Measurements from ENCODE around the gene TGFBR3. TPM values are rescaled to one million over a fixed set of nuclear protein-coding genes. Genes with fewer than 3 reads are reported as not detected.

TGFBR3 gene
- total RNA-seq, 1 donor from 2014 or later: 2.5 TPM

GRCh38 chr1:91763252-91763651, 122.7 kb downstream of the TGFBR3 start:
- Mint-ChIP-seq H3K27me3 (ENCODE audit: low read depth, unreplicated experiment) (peaks cover 6% of the 10 kb centered on the region), H3K4me1 (ENCODE audit: low read depth, unreplicated experiment) (peaks cover 4% of the 10 kb centered on the region), H3K9me3 (ENCODE audit: unreplicated experiment) (no peaks in the 10 kb centered on the region), H3K36me3 (ENCODE audit: low read depth, unreplicated experiment) (no peaks in the 10 kb centered on the region), H3K4me3 (ENCODE audit: unreplicated experiment) (no peak overlapping the region), H3K27ac (ENCODE audit: unreplicated experiment) (no peak overlapping the region)
- Histone ChIP-seq H3K9ac (ENCODE audit: low read length) (no peak overlapping the region), H3K79me2 (ENCODE audit: insufficient read depth, low read length) (no peaks in the 10 kb centered on the region), H2AFZ (ENCODE audit: low read depth, low read length) (no peak overlapping the region), H3K4me1 (ENCODE audit: insufficient read depth, low read length) (no peaks in the 10 kb centered on the region), H3K27me3 (ENCODE audit: insufficient read depth, low read length) (no peaks in the 10 kb centered on the region), H3K36me3 (ENCODE audit: insufficient read depth, low read length) (no peaks in the 10 kb centered on the region), H3K4me2 (ENCODE audit: low read length) (no peak overlapping the region), H3K27ac (ENCODE audit: low read depth, low read length) (no peak overlapping the region), H3K4me3 (ENCODE audit: insufficient read depth, low read depth, low read length) (no peak overlapping the region), H3K9me3 (ENCODE audit: insufficient read depth, low read depth, low read length) (no peaks in the 10 kb centered on the region), H4K20me1 (ENCODE audit: insufficient read depth, low read length) (no peaks in the 10 kb centered on the region)
- TF ChIP-seq CTCF (IDR thresholded peaks at IDR 0.05; ENCODE audit: insufficient read depth, low read depth, low read length) (no peak), EZH2 (IDR thresholded peaks at IDR 0.05; ENCODE audit: insufficient read depth, low read length) (no peak)
- FAIRE-seq (no peak), DNase-seq (ENCODE audit: low read depth) (no peak)

- H3K9ac ChIP-seq (ENCODE audit: low read length): no peak overlapping the region
- Mint-ChIP-seq H3K27me3 (ENCODE audit: low read depth, unreplicated experiment) (peaks cover 6% of the 10 kb centered on the region), H3K36me3 (ENCODE audit: low read depth, unreplicated experiment) (no peaks in the 10 kb centered on the region), H3K4me3 (ENCODE audit: unreplicated experiment) (no peak overlapping the region), H3K9me3 (ENCODE audit: unreplicated experiment) (no peaks in the 10 kb centered on the region), H3K4me1 (ENCODE audit: low read depth, unreplicated experiment) (peaks cover 4% of the 10 kb centered on the region), H3K27ac (ENCODE audit: unreplicated experiment) (no peak overlapping the region)
- FAIRE-seq: no peak
- TF ChIP-seq CTCF (IDR thresholded peaks at IDR 0.05; ENCODE audit: insufficient read depth, low read depth, low read length) (no peak), EZH2 (IDR thresholded peaks at IDR 0.05; ENCODE audit: insufficient read depth, low read length) (no peak)
- no peaks in the 10 kb centered on the region for H3K36me3 ChIP-seq (ENCODE audit: insufficient read depth, low read length)
- no peaks in the 10 kb centered on the region for H3K4me1 ChIP-seq (ENCODE audit: insufficient read depth, low read length)
- H4K20me1 ChIP-seq (ENCODE audit: insufficient read depth, low read length): no peaks in the 10 kb centered on the region
- H3K79me2 ChIP-seq (ENCODE audit: insufficient read depth, low read length): no peaks in the 10 kb centered on the region
- no peak overlapping the region for H3K4me2 ChIP-seq (ENCODE audit: low read length)
- H2AFZ ChIP-seq (ENCODE audit: low read depth, low read length): no peak overlapping the region
- no peak overlapping the region for H3K4me3 ChIP-seq (ENCODE audit: insufficient read depth, low read depth, low read length)
- H3K27me3 ChIP-seq (ENCODE audit: insufficient read depth, low read length): no peaks in the 10 kb centered on the region
- H3K9me3 ChIP-seq (ENCODE audit: insufficient read depth, low read depth, low read length): no peaks in the 10 kb centered on the region
- H3K27ac ChIP-seq (ENCODE audit: low read depth, low read length): no peak overlapping the region
- DNase-seq (ENCODE audit: low read depth): no peak
Measured at GRCh38 chr1:91761295-91761721, 124.6 kb downstream of the TGFBR3 start.

GRCh38 chr1:91760512-91760911, 125.4 kb downstream of the TGFBR3 start:
- Histone ChIP-seq H3K9me3 (ENCODE audit: insufficient read depth, low read depth, low read length) (no peaks in the 10 kb centered on the region), H3K79me2 (ENCODE audit: insufficient read depth, low read length) (no peaks in the 10 kb centered on the region), H2AFZ (ENCODE audit: low read depth, low read length) (no peak overlapping the region), H3K4me3 (ENCODE audit: insufficient read depth, low read depth, low read length) (no peak overlapping the region), H3K27me3 (ENCODE audit: insufficient read depth, low read length) (no peaks in the 10 kb centered on the region), H3K4me2 (ENCODE audit: low read length) (no peak overlapping the region), H3K27ac (ENCODE audit: low read depth, low read length) (no peak overlapping the region), H4K20me1 (ENCODE audit: insufficient read depth, low read length) (no peaks in the 10 kb centered on the region), H3K36me3 (ENCODE audit: insufficient read depth, low read length) (no peaks in the 10 kb centered on the region), H3K4me1 (ENCODE audit: insufficient read depth, low read length) (no peaks in the 10 kb centered on the region), H3K9ac (ENCODE audit: low read length) (no peak overlapping the region)
- no peak overlapping the region for H3K4me3 Mint-ChIP-seq (ENCODE audit: unreplicated experiment)
- DNase-seq (ENCODE audit: low read depth) (no peak), FAIRE-seq (no peak)
- no peak for TF ChIP-seq CTCF (IDR thresholded peaks at IDR 0.05; ENCODE audit: insufficient read depth, low read depth, low read length)
- peaks cover 6% of the 10 kb centered on the region for H3K27me3 Mint-ChIP-seq (ENCODE audit: low read depth, unreplicated experiment)
- no peaks in the 10 kb centered on the region for H3K36me3 Mint-ChIP-seq (ENCODE audit: low read depth, unreplicated experiment)
- peaks cover 4% of the 10 kb centered on the region for H3K4me1 Mint-ChIP-seq (ENCODE audit: low read depth, unreplicated experiment)
- no peaks in the 10 kb centered on the region for H3K9me3 Mint-ChIP-seq (ENCODE audit: unreplicated experiment)
- no peak overlapping the region for H3K27ac Mint-ChIP-seq (ENCODE audit: unreplicated experiment)

Data from astrocyte (in vitro differentiated cells and primary cell).